HG03520 (cell line): ENCODE measurements around the gene MRM2.
"Not testable (repeated sequence)": the region's sequence is repeated elsewhere in the genome, so short reads cannot be mapped to it uniquely, and the experiment has no call there.

Experiments
- ATAC-seq: cut with Tn5 transposase; IDR thresholded peaks from one replicate; pipeline ENCODE4 v1.9.1; 2021; ENCODE audit warnings: mild to moderate bottlenecking, moderate library complexity; ENCODE audit not compliant: unreplicated experiment

Gene MRM2

DNA sequence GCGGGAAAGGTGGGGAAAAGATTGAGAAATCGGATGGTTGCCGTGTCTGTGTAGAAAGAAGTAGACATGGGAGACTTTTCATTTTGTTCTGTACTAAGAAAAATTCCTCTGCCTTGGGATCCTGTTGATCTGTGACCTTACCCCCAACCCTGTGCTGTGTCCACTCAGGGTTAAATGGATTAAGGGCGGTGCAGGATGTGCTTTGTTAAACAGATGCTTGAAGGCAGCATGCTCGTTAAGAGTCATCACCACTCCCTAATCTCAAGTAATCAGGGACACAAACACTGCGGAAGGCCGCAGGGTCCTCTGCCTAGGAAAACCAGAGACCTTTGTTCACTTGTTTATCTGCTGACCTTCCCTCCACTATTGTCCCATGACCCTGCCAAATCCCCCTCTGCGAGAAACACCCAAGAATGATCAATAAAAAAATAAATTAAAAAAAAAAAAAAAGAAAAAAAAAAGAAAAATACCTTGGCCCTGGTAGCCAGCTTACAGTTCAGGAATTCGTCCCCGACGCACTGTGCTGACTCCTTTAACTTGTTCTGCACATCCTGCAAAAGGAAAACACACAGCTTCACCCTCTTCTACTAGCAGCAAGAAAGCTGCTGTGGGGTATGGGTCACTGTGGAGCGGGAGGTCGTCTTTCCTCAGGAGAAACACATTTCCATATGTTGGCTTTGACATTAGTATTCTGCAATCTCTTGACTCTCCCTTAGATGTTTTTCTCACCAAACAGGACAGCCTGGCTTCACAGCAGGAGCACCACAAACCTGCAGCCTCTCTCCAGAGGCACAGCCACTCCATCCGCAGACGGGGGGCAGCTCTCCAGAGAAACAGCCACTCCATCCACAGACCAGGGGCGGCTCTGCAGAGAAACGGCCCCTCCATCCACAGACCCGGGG lies 27.3 kb upstream of the MRM2 start:
- not testable (repeated sequence) for ATAC-seq

- no peak for ATAC-seq
These were observed 24.9 kb upstream of the MRM2 start for GRCh38 chr7:2266911-2267310.

DNA sequence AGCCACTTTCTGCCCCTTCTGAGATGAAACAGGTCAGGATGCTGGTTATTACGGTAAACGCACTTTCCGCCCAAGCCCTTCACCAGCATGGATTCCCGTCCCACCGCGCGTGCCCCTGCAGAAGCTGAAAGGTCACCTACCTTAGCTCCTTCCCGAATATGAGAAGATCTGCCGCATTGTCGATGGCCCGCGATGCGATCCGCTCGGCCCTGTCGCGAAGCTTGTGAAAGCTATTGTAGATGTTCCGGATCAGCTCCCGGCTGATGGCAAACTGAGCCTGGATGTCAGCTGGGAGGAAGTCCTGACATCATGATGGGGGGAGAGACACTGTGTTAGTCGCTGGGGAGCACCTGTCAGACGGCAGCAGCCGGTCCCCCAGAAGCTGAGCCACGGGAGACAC lies 22.2 kb upstream of the MRM2 start:
- ATAC-seq: no peak

DNA sequence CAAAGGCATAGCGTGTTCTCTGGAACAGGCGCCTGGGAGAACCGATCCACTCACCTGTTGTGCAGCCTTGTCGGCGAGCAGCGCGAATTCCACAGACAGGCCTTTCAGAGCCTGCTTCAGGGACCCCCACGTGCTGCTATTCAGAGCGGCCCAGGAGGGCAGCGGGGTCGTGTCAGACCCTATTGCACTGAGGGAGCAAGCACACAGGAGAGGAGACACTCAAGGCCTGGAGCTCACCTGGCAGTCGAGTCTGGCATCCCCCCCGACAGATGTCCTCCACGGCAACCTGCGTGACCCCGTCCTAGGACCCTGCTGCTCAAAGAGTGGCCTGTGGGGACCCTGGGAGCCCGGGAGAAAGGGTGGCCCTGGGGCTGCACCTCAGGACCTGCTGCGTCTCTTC lies 21.2 kb upstream of the MRM2 start:
- no peak for ATAC-seq

DNA sequence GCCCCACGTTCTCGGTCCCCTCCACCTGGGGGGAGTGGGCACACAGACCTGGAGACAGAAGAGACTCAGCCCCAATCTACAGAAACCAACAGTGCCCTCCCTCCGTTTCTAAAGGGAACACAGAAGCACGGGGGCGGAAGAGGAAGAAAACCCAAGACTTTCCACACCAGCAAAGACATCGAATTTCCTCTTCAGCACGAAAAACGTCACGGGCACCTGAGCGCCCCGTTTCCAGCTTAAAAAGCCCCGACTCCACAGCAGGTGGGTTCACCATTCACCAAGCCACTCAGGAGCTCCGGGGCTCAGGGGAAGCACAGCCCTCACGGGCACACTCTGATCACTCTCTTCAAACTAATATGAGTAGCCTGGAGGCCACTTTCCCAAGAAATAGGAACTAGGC lies 19.6 kb upstream of the MRM2 start:
- no peak for ATAC-seq

DNA sequence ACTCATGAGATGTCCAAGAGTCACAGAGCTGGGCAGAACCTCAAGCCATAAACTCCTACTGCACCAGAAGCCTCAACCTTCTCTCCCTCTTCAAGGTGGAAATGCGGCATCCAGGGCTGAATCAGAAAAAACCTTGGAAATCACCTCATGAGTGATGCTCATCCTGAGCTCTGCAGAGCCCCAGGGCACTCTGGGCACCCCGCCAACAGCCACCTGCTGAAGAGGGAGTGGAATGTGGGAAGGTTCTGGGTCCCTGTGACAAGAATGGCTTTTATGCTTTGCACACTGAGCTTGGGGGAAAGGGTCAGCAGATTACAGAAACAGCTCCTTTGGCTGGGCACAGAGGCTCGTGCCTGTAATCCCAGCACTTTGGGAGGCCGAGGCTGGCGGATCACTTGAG lies 18.8 kb upstream of the MRM2 start:
- ATAC-seq: no peak

DNA sequence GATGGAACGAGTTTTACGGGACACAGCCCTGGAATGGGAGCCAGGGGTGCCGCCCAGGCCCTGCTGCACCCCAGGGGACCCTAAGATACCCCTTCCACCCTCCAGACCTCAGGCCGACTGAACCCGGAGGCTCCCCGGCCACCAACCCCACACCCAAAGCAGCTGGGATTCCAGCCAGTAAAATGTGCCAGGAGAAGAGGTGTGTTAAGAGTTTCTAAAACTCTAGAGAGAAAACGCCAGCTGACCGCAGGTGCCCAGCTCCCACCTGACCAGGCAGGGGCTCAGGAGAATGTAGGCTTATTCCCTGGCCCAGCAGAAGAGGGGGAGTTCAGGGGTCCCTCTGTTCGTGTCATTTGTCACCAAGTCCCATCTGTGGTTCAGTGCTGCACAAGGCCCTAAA lies 17.5 kb upstream of the MRM2 start:
- no peak for ATAC-seq

- peak; percentile 76 for ATAC-seq
These were observed 16.8 kb upstream of the MRM2 start for GRCh38 chr7:2258661-2259365.

DNA sequence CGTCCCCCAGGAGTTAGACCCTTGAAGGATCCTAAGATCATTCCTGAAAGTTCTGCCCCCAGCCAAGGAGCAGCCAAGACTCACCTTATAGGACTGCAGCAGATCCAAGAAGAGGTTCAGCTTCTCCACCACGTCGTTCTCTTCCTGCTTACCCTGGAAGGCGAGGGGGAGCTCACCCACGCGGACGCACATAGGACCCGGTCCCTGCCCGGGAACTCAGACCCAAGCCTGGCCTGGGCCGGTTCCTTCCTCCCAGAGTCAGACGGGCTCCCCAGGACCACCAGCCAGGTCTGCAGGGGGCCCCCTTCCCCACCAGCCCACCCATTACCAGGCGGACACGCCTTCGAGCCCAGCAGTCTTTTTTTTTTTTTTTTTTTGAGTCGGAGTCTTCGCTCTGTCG lies 15.6 kb upstream of the MRM2 start:
- ATAC-seq: no peak

GRCh38 chr7:2257046-2257551 lies 15.1 kb upstream of the MRM2 start:
- no peak for ATAC-seq

DNA sequence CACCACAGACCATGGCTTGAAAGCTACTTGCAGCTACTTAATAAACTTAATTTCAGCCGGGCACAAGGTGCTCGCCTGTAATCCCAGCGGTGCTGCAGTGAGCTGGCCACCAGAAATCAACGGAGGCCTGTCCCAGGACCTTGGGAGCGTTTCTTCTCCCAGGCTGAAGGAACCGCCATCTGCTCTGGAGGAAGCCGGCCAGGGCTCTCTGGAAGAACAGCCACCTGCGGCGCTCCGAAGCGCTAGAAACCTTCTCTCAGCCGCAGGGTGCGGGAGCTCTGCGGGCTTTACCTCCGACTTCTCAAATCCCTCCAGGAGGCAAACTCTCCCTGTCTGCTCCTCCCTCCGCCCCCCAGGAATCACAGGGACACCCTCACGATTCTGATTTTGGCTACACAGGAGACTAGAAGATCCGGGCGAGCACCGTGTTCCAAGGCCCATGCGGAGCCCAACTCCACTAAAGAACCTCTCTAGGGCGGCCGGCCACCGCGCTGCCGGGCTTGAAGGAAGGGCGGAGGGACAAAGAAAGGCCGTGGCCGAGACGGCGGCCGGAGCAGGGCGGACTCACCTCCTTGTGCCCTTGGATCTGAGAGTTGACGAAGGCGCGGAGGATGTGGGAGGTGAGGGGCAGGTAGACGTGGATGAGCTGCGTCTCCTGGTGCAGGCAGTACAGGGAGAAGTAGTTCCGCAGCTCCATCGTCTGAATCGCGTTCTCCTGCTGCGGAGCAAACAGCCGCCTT lies 14.5 kb upstream of the MRM2 start:
- ATAC-seq: no peak

DNA sequence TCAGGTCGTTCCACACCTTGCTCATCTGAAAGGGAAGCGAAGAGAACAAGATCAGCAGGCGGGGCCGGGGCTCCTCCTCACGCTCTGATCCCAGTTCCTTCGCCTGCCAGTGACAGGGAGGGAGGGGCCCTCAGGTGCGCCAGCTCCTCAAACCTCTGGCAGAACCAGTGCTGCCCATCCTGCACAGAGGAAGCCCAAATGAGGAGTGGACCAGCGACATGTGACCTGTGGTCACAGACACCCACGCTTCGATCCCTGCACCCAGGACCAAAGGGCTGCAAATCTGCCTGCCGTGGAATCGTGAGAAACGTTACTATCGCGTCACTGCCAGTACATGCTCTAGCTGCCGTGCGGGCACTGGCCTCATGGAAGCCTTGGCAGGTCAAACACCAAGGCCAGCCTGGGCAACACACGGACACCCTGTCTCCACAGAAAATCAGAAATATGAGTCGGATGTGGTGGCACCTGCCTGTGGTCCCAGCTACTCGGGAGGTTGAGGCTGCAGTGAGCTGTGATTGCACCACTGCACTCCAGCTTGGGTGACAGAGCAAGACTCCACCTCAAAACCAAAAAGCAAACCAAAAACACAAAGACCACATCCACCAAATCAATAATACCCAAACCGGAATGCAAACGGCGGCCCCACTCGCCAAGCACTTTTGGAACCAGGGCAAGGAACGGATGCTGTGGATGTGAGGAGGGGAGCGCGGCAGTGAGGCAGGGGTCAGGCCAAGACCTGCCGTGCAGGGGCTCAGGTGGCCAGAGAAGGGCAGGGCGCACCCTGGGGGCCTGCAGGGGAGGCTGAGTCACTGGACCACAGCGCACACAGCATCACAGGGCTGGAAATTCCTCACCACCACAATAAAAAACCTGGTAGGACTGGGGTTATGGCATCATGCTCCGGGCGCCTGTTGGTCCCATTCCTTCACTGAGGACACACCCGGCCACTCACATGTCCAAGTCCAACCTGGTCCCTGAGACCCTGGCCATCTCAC lies 13.4 kb upstream of the MRM2 start:
- ATAC-seq: no peak

GRCh38 chr7:2254429-2255144 lies 12.6 kb upstream of the MRM2 start:
- no peak for ATAC-seq

GRCh38 chr7:2253525-2254244 lies 11.7 kb upstream of the MRM2 start:
- no peak for ATAC-seq

DNA sequence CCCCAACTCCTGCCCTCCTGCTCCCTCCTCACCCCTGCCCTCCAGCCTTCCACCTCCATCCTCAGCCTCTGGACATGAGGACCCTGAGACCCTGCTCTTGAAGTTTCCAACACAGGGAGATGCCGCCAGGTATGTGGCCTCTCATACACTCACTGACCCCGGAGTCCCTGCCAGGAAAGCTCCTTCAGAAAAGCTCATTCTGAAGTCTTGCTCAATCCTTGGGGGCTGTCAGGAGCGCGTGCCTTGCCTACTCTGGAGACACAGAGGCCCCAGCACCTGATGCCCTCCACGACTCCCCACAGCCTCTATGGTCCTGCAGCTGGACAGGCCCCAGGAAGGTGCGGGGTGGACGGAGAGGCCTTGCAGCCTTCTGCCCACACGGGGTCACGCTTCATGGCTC lies 11.0 kb upstream of the MRM2 start:
- ATAC-seq: no peak

DNA sequence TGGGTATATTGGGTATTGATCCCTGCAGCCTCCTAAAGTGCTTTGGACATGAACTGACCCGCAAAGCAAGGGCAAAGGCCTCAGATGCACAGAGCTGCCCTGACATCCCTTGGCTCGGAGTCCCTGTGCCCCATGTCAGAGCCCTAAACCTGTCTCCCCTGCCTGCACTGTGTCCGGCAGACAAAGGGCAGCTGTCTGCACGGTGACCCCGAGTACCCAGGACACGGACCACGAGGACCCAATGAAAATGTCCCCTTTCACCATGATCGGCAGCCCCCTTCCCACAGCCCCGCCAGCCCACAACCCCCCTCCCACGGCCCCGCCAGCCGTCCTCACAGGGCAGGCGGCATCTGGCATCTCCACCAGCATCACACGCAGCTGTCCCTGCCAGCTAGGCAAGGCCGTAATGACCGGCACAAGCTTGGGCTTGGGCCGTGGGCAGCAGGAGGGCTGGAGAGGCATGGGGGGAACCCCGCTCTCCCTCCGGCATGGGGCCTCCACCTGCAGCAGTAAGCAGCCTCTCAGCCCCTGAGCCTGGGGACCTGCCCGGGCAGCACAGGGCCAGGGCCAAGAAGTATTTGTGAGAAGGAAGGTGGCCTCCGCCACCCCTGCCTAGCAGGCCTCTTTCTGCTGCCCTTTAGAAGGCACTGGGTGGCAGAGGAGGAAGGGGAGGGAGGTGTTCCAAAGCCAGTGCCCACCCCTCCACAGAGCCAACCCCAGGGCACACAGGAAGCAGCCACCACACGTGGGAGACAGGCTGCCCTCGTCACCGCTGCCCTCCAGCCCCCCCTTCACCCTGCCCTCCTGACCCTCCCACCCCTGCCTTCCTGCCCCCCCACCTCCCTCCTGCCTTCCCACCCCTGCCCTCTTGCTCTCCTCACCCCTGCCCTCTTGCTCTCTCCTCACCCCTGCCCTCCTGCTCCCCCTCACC lies 10.1 kb upstream of the MRM2 start:
- ATAC-seq: no peak

GRCh38 chr7:2251381-2251780 lies 9.4 kb upstream of the MRM2 start:
- ATAC-seq: no peak
